HG03439 (cell line): Measurements from ENCODE around the gene NAPG.
"Not testable (repeated sequence)": the region's sequence is repeated elsewhere in the genome, so short reads cannot be mapped to it uniquely, and the experiment has no call there.

Source experiments
- ATAC-seq: cut with Tn5 transposase; IDR thresholded peaks from one replicate; pipeline ENCODE4 v1.9.1; 2021; ENCODE audit warnings: mild to moderate bottlenecking, moderate library complexity; ENCODE audit not compliant: unreplicated experiment

Gene NAPG

DNA sequence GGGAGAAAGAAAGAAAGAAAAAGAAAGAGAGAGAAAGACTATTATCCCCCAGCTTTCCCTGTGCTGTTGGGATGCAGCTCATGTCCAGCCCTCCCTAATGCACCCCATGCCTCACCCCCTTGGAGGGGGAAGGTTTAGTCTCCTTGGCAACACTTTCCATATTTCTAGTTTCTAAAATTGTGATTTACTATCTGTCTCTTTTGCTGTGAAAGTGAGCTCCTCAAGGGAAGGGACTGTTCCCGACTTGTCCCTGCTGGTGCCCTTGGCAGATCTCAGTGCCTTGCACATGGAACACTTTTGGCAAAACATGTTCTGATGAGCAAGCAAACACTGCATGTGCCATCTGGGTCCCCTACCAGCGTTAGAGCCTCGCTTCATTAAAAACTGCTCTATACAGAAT, 11.7 kb upstream of the NAPG start:
- ATAC-seq = no peak

DNA sequence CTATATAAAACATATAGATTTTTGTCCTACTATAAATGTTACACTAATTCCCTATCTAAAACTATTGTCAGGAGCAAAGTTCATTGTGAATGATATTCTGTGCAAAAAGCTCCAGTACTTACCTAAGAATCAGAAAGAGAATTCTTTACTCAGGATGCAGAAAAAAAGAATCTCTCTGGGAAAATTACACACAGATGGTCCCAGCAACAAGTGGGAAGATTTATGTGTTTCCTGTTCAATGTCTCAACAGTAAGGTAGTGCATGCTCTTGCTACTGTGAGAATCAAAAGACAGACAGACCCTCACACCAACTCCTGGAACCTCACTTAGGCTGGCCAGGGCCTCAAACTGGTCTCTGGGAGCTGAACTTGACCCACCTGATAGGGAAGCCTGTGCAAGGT, 11.2 kb upstream of the NAPG start:
- no peak for ATAC-seq

DNA sequence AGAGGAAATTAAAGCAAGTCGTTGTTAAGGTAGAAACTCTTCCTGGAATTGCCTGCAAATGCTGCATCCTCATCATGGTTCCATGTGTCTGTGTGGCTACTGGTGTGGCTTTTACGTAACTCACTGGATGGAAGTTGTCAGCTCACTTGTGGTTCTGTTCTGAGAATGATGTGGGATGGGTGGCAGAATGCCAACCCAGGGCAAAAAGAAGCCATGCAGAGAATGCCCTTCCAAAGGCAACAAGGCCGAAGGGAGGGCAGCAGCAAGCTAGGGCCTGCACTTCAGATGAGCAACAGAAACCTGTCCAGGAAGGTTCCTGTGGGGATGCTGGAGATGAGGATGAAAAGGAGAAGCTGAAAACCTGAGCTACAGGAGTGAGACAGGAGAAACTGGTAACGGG, 10.4 kb upstream of the NAPG start:
- ATAC-seq = no peak

DNA sequence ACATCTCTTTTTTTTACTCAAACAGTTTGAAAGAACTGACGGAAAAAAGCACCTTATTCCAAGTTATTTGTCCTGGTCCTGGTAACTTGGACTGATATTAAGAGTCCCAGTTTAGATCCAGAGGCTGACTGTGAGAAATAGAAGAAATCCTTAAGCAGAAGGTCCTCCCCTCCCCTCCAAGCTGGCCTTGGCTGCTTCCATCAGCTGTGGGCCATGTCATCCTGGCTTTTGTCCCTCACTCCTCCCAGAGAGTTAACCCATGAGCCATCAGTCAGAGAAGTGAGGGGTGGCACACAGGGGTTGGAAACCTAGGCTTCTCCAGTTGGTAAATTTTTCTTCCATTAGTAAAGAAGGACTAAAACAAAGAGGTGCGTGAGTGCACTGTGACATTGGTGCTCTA, 9.7 kb upstream of the NAPG start:
- no peak for ATAC-seq

DNA sequence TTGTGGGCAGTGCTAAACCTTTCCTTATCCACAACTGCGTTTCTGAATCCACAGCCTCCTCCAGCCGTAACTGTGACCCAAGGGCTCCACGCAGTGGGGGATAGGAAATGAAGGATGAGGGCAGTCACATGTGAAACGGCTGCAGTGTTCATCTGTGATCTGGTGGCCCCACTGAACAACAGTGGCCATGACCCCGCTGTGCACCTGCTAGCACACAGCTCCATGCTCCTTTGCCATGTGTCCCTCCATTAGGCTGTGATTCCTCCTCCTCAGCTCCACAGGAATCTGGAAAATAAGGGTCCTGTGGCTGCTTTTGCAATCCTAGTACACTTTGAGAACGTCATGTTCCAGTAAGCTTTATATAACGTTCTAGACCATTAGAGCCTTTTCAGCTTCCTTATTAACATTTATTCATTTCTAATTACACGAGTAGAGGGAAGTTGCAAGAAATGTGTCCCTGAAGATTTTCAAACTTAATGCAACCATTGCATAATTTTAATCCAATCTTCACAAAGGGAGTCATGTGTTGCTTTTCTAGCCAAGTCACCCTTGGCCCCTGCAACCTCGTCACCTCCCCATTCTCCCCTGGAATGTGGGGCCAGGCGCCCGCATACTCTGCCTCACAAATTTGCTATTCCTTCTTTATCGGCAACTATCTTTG, 7.1 kb upstream of the NAPG start:
- no peak for ATAC-seq

DNA sequence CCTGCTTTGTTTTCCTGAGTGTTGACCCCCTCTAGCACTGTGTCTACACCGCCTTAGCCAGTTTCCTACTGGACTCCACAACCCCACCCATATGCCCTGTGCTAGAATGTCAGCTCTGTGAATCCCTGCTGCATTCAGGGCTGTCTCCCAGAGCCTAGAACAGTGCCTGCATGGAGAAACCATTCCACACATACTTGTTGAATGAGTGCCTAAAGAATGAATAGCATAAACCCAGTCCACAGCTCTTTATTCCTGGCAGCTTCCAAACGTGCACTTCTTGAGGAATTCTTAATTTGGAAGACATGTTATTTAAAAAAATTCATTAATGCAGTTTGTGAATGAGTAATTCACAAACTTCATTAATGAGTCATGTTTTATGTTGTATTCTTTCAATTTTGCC, 6.5 kb upstream of the NAPG start:
- ATAC-seq = no peak

DNA sequence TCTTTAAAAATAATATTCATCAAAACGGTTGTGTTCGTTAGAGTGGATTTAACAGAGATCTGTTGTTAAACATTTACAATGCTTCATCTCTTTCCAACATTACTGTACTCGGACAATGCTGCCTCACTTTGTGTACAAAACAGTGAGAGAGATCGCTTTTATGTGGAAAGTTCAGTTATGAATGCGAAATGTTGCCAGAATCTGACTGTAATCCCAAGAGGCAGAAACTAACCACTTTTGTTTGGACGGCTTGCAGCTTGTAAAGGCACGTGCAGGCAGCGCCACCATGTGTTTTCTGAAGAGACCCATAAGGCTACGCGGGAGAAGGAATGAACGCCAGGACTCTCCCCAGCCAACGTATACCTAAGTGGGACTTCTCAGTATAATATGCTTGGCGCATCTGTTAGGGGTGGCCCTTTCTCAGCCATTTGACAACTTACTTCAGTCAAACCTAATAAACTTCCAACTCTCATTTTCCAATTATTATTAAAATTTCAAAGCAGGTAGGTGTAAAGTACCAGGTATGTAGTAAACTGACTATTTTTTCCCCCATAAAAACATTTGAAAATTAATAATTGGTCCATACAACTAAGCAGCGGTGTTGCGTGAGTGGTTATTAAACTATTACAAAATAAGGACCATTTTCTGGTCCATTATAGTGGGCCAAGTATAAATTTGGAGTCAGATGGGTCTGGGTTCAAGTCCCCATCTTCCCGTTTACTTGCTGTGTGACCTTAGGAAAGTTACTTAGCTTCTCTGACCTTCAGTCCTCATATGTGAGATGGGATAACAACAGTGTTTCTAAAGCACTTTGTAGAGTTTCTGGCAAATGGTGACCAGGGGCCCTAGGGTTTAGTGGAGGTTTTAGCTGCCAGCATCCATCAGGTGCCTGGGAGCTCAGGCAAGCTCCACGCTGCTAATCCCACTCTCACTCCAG, 5.6 kb upstream of the NAPG start:
- no peak for ATAC-seq

DNA sequence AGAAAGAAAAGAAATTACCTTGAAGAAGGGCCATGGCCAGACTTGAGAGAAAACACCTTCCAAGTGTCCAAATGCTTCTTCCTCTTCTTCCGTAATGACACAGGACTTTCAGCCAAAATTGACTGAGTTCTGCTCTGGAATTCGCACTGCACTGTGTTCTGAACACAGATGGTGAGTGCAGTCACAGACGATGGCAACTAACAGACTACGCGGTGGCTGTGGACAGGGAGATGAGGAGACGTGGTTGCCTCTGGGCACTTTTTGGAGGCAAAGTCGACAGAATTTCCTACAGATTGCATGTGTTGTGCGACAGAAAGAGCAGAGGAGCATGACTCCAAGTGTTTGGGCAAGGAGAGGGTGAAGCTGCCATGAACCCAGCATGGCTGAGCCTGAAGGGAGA, 4.3 kb upstream of the NAPG start:
- no peak for ATAC-seq

DNA sequence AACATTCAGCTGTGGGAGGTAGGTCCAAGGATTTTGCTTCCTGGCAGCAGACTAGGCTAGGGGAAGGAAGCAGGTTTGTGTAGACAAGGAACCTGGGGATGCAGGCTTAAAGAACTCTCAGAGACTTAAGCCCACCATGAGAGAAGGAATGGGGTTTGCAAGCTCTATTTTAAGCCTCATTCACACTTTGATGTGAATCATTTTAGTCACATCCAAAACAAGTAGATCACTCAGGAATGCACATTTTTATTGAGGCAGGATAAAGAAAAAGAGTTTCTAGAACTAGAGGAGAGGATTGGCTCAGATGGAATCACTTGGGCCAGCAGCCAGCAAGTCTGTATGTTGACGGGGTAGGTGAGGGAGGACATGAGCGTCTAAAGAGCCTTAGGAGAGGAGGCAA, 3.3 kb upstream of the NAPG start:
- no peak for ATAC-seq

DNA sequence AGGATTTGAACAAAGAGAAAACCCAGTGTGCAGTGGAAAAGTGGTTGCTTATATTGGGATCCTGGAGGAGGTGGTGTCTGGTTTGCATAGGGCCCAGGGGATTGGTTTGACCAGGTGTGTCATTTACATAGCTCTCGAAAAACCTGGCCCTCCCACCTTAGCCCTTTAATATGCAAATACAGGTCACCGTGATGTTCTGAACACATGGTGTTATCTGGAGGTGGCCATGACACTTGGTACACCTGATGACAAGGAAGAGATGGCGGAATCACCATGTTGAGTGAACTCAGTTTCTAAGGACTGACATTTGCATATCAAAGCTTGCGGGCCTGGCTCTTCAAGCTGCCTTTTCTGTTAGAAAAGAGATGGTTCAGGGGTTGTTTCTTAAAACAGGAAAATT, 2.3 kb upstream of the NAPG start:
- ATAC-seq = no peak

DNA sequence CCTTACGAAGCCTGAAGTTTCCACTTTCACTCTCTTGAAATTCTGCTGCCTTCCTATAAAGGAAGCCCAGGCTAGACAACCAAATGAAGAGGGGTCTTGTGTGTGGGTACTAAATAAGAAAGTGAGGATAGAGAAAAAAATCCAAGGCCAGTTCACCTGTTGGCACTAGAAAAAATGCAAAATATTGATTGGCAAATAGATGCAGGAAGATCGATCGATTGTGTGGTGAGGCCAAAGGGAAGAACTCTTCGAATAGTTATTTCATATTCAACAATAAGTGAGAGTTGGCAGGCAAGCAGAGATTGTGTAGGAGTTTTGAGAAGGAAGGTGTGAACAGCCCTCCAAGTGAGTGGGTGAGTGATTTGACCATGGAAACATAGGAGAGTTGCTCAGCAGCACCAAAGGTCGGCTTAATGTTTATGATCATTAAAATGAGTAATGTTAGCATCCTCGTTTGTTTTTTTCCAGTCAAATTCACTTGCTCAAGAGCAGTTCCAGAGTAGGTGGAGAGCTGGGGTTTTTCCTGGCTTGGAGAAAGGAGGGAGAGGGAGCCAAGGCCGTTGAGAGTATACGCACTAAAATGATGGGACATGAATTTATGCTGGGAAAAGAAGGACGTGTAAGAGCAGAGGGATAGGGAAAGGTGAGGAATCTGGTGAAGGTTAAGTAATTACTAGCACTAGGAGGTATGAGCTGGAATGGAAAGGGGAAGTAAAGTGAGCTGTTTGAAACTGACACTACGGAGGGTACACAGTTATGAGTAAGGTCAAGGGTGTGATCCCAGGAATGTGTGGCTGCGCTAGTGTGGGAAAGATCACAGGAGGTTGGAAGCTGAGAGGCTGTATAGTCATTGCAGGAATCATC, 1.1 kb upstream of the NAPG start:
- ATAC-seq = no peak

DNA sequence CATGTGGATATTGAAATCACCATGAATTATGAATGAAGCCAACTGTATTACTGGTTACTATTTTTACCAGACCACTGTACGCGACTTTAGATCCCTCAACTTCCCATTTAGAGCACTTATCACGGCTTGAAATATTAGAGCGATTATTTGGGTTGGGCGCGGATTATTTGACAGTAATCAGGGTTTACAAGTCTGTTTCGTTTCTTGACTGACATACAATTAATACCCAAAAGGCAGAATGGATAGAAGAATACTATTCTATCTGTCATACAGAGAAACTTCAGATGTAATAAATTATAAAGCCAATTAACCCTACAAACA, 496 bp upstream of the NAPG start:
- ATAC-seq = no peak

DNA sequence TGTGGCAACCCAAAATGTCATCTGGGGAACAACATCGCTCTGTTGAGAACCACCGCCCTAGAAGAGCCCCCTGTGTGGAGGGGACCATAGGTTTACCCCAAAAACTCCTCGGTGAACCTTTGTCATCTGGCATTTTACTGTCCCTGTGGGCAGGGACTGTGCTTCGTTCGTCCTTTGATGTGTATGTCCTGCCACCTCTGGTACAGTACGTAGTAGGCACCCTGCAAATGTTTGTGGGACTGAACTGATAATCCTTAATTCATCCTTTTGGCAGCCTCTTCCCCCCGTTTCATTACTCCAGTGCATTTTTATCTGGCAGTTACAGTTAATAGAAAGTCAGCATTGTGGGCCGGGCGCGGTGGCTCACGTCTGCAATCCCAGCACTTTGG, 728 bp downstream of the NAPG start:
- ATAC-seq = peak; percentile 2

DNA sequence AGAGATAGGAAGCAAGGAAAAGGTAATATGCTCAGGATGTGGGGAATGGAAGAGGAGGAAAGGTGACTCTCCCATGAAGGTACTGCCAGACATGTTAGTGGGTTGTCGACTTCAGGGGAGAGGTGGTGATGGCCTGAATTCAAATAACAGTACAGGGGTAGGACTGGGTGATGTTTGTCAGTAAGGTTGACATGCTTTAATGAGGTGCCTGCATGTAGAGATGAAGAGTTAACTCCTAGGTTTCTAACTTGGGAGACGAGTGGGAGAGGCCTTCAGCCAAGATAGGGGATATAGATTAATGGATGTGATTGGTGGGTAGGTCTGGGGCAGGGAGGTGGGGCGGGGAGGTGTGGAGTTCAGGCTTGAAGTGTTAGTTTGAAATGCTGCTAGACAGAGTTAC, 2.6 kb downstream of the NAPG start:
- ATAC-seq = no peak

DNA sequence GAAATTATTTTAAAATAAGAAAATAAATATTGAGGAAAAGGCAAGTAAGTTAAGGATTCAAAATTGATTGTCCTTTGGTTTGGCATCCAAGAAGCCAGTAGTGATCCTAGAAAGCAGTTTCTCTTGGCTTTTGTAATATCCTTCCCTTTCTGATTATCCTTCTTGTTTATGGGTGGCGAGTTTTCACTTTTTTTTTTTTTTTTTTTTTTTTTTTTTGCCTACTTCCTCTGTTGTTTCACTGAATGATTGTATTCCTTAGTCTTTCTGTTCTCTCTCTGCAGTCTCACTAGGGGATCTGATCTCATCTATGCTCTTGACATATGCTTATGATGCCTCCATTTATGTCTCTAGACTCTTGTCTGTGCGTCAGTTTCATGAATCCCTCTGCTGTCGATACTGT, 4.2 kb downstream of the NAPG start:
- no peak for ATAC-seq

DNA sequence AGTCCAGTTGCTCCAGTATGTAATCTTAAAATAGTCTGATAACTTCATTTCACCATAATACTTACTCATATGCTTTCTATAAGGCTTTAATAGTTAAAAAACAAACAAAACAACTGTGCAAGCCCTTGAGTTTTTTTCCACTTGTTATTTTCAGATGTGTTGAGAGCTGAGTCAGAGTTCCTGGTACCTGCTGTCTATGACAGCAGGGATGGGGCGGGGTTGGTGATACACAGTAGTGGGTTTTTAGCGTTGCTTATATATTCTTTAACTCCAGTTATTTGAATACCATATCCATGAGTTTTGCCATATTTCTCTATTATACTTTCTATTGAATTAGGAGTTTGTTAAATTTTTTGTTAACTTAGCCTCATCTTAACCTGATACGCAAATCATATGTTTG, 5.0 kb downstream of the NAPG start:
- no peak for ATAC-seq

DNA sequence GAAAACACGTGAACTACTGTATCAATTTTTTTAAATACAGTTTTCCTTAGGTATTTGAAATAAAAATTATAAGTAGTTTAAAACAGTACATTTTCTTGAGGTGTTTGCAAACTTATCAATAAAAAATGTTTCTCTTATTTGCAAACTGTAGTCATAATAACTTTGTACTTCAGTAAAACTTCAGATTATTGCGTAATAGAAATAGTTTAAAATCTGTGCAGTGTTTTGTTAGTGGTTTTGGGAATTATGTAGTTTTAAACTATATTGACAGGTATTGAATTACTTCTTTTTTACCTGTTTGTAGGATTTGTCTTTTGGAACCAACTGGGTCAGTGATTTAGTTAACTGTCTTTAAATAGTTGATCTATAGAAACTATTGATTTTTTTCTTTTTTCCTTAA, 7.3 kb downstream of the NAPG start:
- no peak for ATAC-seq

DNA sequence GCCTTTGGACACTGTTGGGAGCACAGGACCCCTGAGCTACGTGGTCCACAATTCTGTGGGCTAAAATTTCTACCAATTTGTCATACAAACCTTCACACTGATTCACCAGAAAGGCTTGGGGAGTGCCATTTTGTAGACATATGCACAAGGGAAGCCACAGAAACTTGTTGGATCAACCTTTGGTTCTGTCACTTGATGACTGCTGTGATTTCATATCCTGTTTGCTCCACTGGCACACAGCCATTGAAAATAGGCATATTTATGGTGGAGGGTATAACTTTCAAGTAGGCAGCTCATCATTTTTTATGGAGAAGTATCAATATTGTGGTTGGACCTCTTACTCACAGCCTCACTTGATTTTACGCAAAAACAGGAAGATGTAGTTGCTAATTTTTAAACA, 10.5 kb downstream of the NAPG start:
- no peak for ATAC-seq

DNA sequence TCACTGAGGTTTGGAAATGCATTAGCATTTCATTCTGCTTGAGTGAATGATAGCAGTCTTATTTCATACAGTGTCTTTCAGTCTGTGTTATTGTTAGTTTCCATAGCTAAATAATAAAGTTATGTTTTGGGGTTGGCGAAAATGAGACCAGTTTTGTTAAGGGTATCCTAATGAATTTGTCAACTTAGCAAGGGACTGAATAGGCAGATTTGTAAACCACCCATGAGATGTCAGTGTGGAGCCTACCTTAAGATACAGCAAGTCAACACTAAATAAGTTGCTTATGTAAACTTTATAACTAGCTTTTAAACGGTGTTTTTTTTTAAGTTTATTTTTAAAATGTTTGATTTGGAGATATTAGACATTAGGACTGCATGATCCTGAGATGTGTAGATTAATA, 11.9 kb downstream of the NAPG start:
- ATAC-seq = no peak

DNA sequence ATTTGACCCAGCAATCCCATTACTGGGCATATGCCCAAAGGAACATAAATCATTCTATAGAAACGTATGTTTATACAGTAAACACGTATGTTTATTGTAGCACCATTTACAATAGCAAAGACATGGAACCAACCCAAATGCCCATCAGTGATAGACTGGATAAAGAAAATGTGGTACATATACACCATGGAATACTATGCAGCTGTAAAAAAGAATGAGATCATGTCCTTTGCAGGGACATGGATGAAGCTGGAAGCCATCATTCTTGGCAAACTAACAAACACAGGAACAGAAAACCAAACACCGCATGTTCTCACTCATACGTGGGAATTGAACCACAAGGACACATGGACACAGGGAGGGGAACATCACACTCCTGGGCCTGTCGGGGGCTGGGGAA, 13.3 kb downstream of the NAPG start:
- not testable (repeated sequence) for ATAC-seq

DNA sequence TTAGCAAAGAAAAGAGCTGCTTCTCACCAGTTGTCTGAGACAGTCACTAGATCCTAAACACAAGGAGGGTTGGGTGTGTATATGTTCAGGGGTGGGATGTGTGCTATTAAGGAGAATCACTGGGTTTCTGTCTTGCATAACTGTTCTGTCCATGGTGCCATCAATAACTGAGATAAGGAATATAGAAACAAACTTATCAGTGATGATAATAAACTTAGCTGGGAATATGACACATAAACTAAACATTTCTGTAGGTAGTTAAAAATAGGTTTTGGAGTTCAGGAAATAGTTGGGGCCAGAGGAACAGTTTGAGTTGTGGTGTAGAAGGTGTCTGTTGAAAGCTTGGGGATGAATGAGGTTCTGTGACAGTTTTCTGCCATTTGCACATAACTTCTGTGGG, 17.4 kb downstream of the NAPG start:
- no peak for ATAC-seq
